H1 (cell line): Measurements from ENCODE around the gene VSTM2L. TPM values are rescaled to one million over a fixed set of nuclear protein-coding genes. Genes with fewer than 3 reads are reported as not detected.

Source experiments
- SAP30 ChIP-seq: fragments of 300-600 bp; sonication (generic); IDR thresholded peaks from 2 replicates; pipeline ENCODE4 v1.7.1; 2012; ENCODE audit warnings: low read length, moderate library complexity, mild to moderate bottlenecking, inconsistent platforms; ENCODE audit not compliant: insufficient read depth, insufficient replicate concordance
- polyA plus RNA-seq, 7 experiments: library from polyadenylated mRNA; depleted of rRNA in 3 of 7; stranded (reverse) in 5 of 7; unstranded in 2 of 7; fragments of >200 nt in 5 of 7; fragments of 200-250 nt in 2 of 7; gene quantifications; 1 replicate in 5 of 7; 2 replicates in 1 of 7; 4 replicates in 1 of 7; pipeline versions ENCODE4 v1.2.1 to v1.2.3, GENCODE V29; 2011 to 2013; ENCODE audit warnings: missing spikeins in 2 of 7, mixed read lengths in 2 of 7
- total RNA-seq: library from RNA; stranded (reverse); fragmentation: NEBNext Ultra II Directional; extraction: Animal tissue kit (Norgen Biotek cat#: 25700); gene quantifications from 2 replicates; pipeline ENCODE4 v1.2.1, GENCODE V29; 2021

The VSTM2L gene
- total and polyA plus RNA-seq, 2 of the 8 experiments (the other 6 are each of a cell fraction or from before 2014, with no cell fraction given): 1.3 to 3.2 TPM

- TF ChIP-seq SAP30: no peak
Measured at GRCh38 chr20:37918035-37918434, 15.1 kb downstream of the VSTM2L start (continued).
